ENCODE data around the gene SNTB2. TPM values are rescaled to one million over a fixed set of nuclear protein-coding genes. Genes with fewer than 3 reads are reported as not detected.

SNTB2 gene
- total and polyA plus RNA-seq, 4 donors, result 2.1 to 7.8 (median 4.1) TPM

GRCh38 chr16:69306031-69306430 is 119.1 kb downstream of the SNTB2 start:
- H3K27ac ChIP-seq (ENCODE audit: low read depth in 1 of 2, low read length in 2 of 2), result no peak overlapping the region
- DNase-seq (ENCODE audit: low spot score), result no peak
- 91% methylated on average over 1 of the region's 1 CpG for WGBS
- no peak overlapping the region for H3K4me3 ChIP-seq (ENCODE audit: low read depth in 1 of 3, low read length in 3 of 3)
- H3K4me1 ChIP-seq (ENCODE audit: control insufficient read depth in 4 of 4, insufficient read depth in 4 of 4, low read length in 3 of 4), result peaks cover 0 to 5% (median 2%) of the 10 kb centered on the region in 4 donors
- H3K9me3 ChIP-seq (ENCODE audit: control insufficient read depth in 4 of 4, low read length in 3 of 4), result no peaks in the 10 kb centered on the region
- no peaks in the 10 kb centered on the region for H3K27me3 ChIP-seq (ENCODE audit: control insufficient read depth in 4 of 4, insufficient read depth in 4 of 4, low read length in 3 of 4)
- peaks cover 0 to 3% (median under 1%) of the 10 kb centered on the region in 4 donors for H3K36me3 ChIP-seq (ENCODE audit: control insufficient read depth in 4 of 4, insufficient read depth in 3 of 4, low read depth in 1 of 4, low read length in 3 of 4)
- no peak overlapping the region for H3K9ac ChIP-seq (ENCODE audit: low read depth in 1 of 2, low read length in 2 of 2)
- TF ChIP-seq ATF3 (IDR thresholded peaks at IDR 0.05) (no peak), FOXA2 (IDR thresholded peaks at IDR 0.05) (no peak), FOXA1 (IDR thresholded peaks at IDR 0.05) (no peak), RAD21 (IDR thresholded peaks at IDR 0.05) (no peak), JUND (IDR thresholded peaks at IDR 0.05) (no peak), CTCF (IDR thresholded peaks at IDR 0.05; ENCODE audit: low read depth, low read length, missing input control) (no peak), ZBTB33 (IDR thresholded peaks at IDR 0.05) (no peak), RXRA (IDR thresholded peaks at IDR 0.05) (no peak), GABPA (IDR thresholded peaks at IDR 0.05 in 1 of 2, conservative IDR thresholded peaks at IDR 0.05 in 1 of 2) (no peak), HNF4A (conservative IDR thresholded peaks at IDR 0.05) (no peak), EGR1 (IDR thresholded peaks at IDR 0.05; ENCODE audit: low read depth in 2 of 2) (no peak), REST (IDR thresholded peaks at IDR 0.05) (no peak), SP1 (IDR thresholded peaks at IDR 0.05) (no peak), YY1 (IDR thresholded peaks at IDR 0.05) (no peak), NR2F2 (IDR thresholded peaks at IDR 0.05) (no peak)

GRCh38 chr16:69307091-69307490 is 120.1 kb downstream of the SNTB2 start:
- H3K4me3 ChIP-seq (ENCODE audit: low read depth in 1 of 3, low read length in 3 of 3), result no peak overlapping the region
- no peaks in the 10 kb centered on the region for H3K9me3 ChIP-seq (ENCODE audit: control insufficient read depth in 4 of 4, low read length in 3 of 4)
- H3K4me1 ChIP-seq (ENCODE audit: control insufficient read depth in 4 of 4, insufficient read depth in 4 of 4, low read length in 3 of 4), result peaks cover 0 to 9% (median 6%) of the 10 kb centered on the region in 4 donors
- TF ChIP-seq YY1 (IDR thresholded peaks at IDR 0.05) (no peak), HNF4G (IDR thresholded peaks at IDR 0.05) (no peak), EGR1 (IDR thresholded peaks at IDR 0.05; ENCODE audit: low read depth in 2 of 2) (no peak), TAF1 (conservative IDR thresholded peaks at IDR 0.05) (no peak), ATF3 (IDR thresholded peaks at IDR 0.05) (no peak), JUND (IDR thresholded peaks at IDR 0.05) (no peak), CTCF (IDR thresholded peaks at IDR 0.05; ENCODE audit: low read depth, low read length, missing input control) (no peak), NR2F2 (IDR thresholded peaks at IDR 0.05) (no peak), RAD21 (IDR thresholded peaks at IDR 0.05) (no peak), ZBTB33 (IDR thresholded peaks at IDR 0.05) (no peak), SP1 (IDR thresholded peaks at IDR 0.05) (no peak), GABPA (IDR thresholded peaks at IDR 0.05 in 1 of 2, conservative IDR thresholded peaks at IDR 0.05 in 1 of 2) (no peak), HNF4A (conservative IDR thresholded peaks at IDR 0.05) (no peak), MAX (IDR thresholded peaks at IDR 0.05) (no peak), RXRA (IDR thresholded peaks at IDR 0.05) (no peak)
- no peak for DNase-seq (ENCODE audit: low spot score)
- no peak overlapping the region for H3K9ac ChIP-seq (ENCODE audit: low read depth in 1 of 2, low read length in 2 of 2)
- WGBS, result 78% methylated on average over 1 of the region's 1 CpG
- no peaks in the 10 kb centered on the region for H3K27me3 ChIP-seq (ENCODE audit: control insufficient read depth in 4 of 4, insufficient read depth in 4 of 4, low read length in 3 of 4)
- no peaks in the 10 kb centered on the region for H3K36me3 ChIP-seq (ENCODE audit: control insufficient read depth in 4 of 4, insufficient read depth in 3 of 4, low read depth in 1 of 4, low read length in 3 of 4)
- no peak overlapping the region for H3K27ac ChIP-seq (ENCODE audit: low read depth in 1 of 2, low read length in 2 of 2)

All from liver (tissue), 9 donors.